Inferior parietal cortex (tissue), 1 donor: ENCODE results near the gene OLFM2.
A peak's percentile ranks its signal among the peaks of the same experiment; 100 is the strongest.
"Not testable (repeated sequence)": the region's sequence is repeated elsewhere in the genome, so short reads cannot be mapped to it uniquely, and the experiment has no call there.

Source experiments
- DNase-seq: peaks from one replicate; pipeline ENCODE4 v3.0.0-alpha.2; 2016; ENCODE audit errors: extremely low spot score

Gene OLFM2

GRCh38 chr19:9941671-9942070, 5.4 kb upstream of the OLFM2 start:
- DNase-seq: no peak

GRCh38 chr19:9941231-9941630, 4.9 kb upstream of the OLFM2 start:
- no peak for DNase-seq

GRCh38 chr19:9940778-9941177, 4.5 kb upstream of the OLFM2 start:
- no peak for DNase-seq

- no peak for DNase-seq
These were observed 3.1 kb upstream of the OLFM2 start for GRCh38 chr19:9939301-9939913.

GRCh38 chr19:9937001-9937411, 691 bp upstream of the OLFM2 start:
- DNase-seq: no peak

GRCh38 chr19:9935506-9936325, 599 bp downstream of the OLFM2 start:
- no peak for DNase-seq

GRCh38 chr19:9934132-9934950, 2.0 kb downstream of the OLFM2 start:
- peak; percentile 40 for DNase-seq

GRCh38 chr19:9932835-9933234, 3.5 kb downstream of the OLFM2 start:
- no peak for DNase-seq

GRCh38 chr19:9931629-9932028, 4.7 kb downstream of the OLFM2 start:
- no peak for DNase-seq

- no peak for DNase-seq
These were observed 12.9 kb downstream of the OLFM2 start for GRCh38 chr19:9923440-9923839.

- DNase-seq: not testable (repeated sequence)
These were observed 13.4 kb downstream of the OLFM2 start for GRCh38 chr19:9922782-9923379.

GRCh38 chr19:9917321-9917720, 19.0 kb downstream of the OLFM2 start:
- peak; percentile 57 for DNase-seq

- DNase-seq: no peak
These were observed 19.6 kb downstream of the OLFM2 start for GRCh38 chr19:9916719-9917118.

- peak; percentile 45 for DNase-seq
These were observed 21.8 kb downstream of the OLFM2 start for GRCh38 chr19:9914315-9915207.

- no peak for DNase-seq
These were observed 22.4 kb downstream of the OLFM2 start for GRCh38 chr19:9914001-9914314.

- no peak for DNase-seq
These were observed 22.9 kb downstream of the OLFM2 start for GRCh38 chr19:9913237-9914000.

- no peak for DNase-seq
These were observed 23.6 kb downstream of the OLFM2 start for GRCh38 chr19:9912551-9913236.

GRCh38 chr19:9911524-9912185, 24.7 kb downstream of the OLFM2 start:
- no peak for DNase-seq

GRCh38 chr19:9910625-9911024, 25.7 kb downstream of the OLFM2 start:
- DNase-seq: no peak
